Prostate gland (tissue), 2 donors: ENCODE results near the gene SETMAR.

Experiments
- CTCF ChIP-seq, 4 experiments: fragments of 200-600 bp in 2 of 4; fragments of 450-650 bp in 2 of 4; sonication (generic) in 2 of 4; IDR thresholded peaks; 1 replicate in 3 of 4; 2 replicates in 1 of 4; pipeline ENCODE4 v1.5.1; 2016 to 2019; ENCODE audit warnings: antibody characterized with exemption in 4 of 4, mild to moderate bottlenecking in 2 of 4, moderate library complexity in 2 of 4
- POLR2A ChIP-seq: fragments of 450-650 bp; IDR thresholded peaks from one replicate; pipeline ENCODE4 v1.6.1; 2016; ENCODE audit warnings: antibody characterized with exemption, mild to moderate bottlenecking
- POLR2AphosphoS5 ChIP-seq: sonication (generic); formaldehyde crosslinking; IDR thresholded peaks from one replicate; pipeline ENCODE4 v1.6.1; 2017; ENCODE audit warnings: antibody characterized with exemption

DNA sequence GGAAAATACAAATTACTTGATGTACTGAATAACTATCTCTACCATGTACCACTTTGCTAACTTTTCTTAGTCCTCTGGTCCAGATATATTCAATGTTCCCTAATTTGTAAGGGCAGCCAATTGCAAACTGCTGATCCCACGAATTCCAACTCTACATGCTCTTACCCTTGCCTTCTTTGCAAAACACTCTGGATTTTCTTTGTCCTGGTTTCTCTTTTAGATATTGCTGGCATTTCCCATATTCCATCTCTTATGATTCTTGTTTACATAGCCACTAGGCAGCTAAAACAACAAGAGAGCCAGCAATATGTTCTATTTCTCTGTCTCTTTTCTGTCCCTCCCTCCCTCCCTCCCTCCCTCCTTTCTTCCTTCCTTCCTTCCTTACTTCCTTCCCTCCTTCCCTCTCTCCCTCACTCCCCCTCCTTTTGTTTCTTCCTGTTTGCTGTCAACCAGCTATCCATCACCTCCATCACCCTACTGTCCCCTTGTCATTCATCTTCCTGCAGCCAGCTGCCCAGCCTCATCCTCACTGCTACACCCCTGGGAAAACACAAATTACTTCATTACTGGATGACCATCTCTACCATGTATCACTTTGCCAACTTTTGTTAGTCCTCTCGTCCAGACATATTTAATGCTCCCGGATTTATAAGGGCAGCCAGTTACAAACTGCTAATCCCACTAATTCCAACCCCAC is 33.8 kb downstream of the SETMAR start:
- TF ChIP-seq CTCF (IDR thresholded peaks at IDR 0.05) (no peak), POLR2A (no peak), POLR2AphosphoS5 (no peak)
